ENCODE results near the gene MTERF1. TPM values are rescaled to one million over a fixed set of nuclear protein-coding genes. Genes with fewer than 3 reads are reported as not detected.

The MTERF1 gene
- total and polyA plus RNA-seq, 2 experiments from 2014 or later, result 7.1 to 9.2 TPM

DNA sequence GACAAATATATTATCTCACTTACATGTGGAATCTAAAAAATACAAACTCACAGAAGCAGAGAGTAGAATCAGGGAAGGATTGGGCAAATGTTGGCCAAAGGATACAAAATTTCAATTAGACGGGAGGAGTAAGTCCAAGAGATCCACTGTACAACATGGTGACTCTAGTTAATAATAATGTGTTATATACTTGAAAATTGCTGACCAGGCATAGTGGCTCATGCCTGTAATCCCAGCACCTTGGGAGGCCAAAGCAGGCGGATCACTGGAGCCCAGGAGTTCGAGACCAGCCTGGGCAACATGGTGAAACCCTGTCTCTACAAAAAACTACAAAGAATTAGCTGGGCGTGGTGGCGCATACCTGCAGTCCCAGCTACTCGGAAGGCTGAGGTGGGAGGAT is 16.4 kb downstream of the MTERF1 start:
- Histone ChIP-seq H2AFZ (no peak overlapping the region), H3K36me3 (ENCODE audit: low read depth) (no peaks in the 10 kb centered on the region), H3K27ac (no peak overlapping the region), H3F3A (ENCODE audit: insufficient read depth) (no peaks in the 10 kb centered on the region), H3K9ac (no peak overlapping the region), H3K4me3 (no peak overlapping the region), H3K4me2 (ENCODE audit: unreplicated experiment) (no peak overlapping the region), H3K79me2 (ENCODE audit: insufficient read depth) (no peaks in the 10 kb centered on the region; the same call in 1 of the 2 replicates), H3K27me3 (replicated peaks; ENCODE audit: insufficient read depth) (no peaks in the 10 kb centered on the region), H3K4me1 (ENCODE audit: insufficient read depth) (no peaks in the 10 kb centered on the region), H3K9me3 (ENCODE audit: low read depth) (no peaks in the 10 kb centered on the region), H3K9me2 (ENCODE audit: insufficient read depth) (no peaks in the 10 kb centered on the region), H4K20me1 (ENCODE audit: insufficient read depth) (no peaks in the 10 kb centered on the region)
- TF ChIP-seq EZH2phosphoT487 (IDR thresholded peaks at IDR 0.05; ENCODE audit: insufficient read depth, low read depth) (no peak), EZH2 (IDR thresholded peaks at IDR 0.05; ENCODE audit: insufficient read depth, poor library complexity, severe bottlenecking) (no peak)
- in situ Hi-C loops (cut with MboI), result no loop called here
- 95% methylated on average over 6 of the region's 6 CpGs for WGBS, 2 experiments (ENCODE audit: low coverage in 1 of 2, low lambda C conversion rate in 2 of 2, missing lambda C conversion rate in 2 of 2)
- no peak for DNase-seq

DNA sequence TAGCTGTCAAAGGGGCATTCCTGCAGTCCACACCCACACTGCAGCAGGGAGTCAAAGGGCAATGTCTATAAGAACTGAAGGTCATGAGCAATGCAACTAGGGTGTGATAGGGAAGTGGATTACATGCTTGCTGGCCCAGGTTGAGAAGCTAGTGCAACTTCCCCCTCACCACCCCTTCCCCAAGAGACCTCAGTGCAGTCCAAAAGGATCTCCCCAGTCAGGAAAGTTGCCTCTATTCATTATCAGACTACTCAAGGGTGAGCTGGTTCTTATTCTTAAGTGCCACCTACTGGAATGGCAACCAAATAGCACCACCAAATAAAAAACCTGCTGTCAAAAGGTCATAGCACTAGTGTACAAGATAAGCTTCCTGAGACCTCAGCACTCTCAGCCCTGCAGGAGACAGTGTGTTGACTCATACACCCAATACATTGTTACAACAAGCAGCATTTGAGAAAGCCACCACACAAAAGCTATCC is 28.2 kb downstream of the MTERF1 start:
- no peaks in the 10 kb centered on the region for H3F3A ChIP-seq (ENCODE audit: insufficient read depth)
- TF ChIP-seq EZH2 (IDR thresholded peaks at IDR 0.05; ENCODE audit: insufficient read depth, poor library complexity, severe bottlenecking), result no peak
- TF ChIP-seq EZH2phosphoT487 (IDR thresholded peaks at IDR 0.05; ENCODE audit: insufficient read depth, low read depth), result no peak
- H3K79me2 ChIP-seq (ENCODE audit: insufficient read depth), result peaks cover 13% of the 10 kb centered on the region; the same call in 1 of the 2 replicates
- no peaks in the 10 kb centered on the region for H4K20me1 ChIP-seq (ENCODE audit: insufficient read depth)
- in situ Hi-C loops (cut with MboI), result no loop called here
- H3K9me3 ChIP-seq (ENCODE audit: low read depth), result no peaks in the 10 kb centered on the region
- no peak overlapping the region for H3K9ac ChIP-seq
- no peak overlapping the region for H3K4me3 ChIP-seq
- no peaks in the 10 kb centered on the region for H3K36me3 ChIP-seq (ENCODE audit: low read depth)
- DNase-seq, result peak; percentile 31
- H3K4me2 ChIP-seq (ENCODE audit: unreplicated experiment), result no peak overlapping the region
- H3K27ac ChIP-seq, result no peak overlapping the region
- no peak overlapping the region for H2AFZ ChIP-seq
- no peaks in the 10 kb centered on the region for H3K9me2 ChIP-seq (ENCODE audit: insufficient read depth)
- no peaks in the 10 kb centered on the region for H3K27me3 ChIP-seq (replicated peaks; ENCODE audit: insufficient read depth)
- peaks cover 14% of the 10 kb centered on the region for H3K4me1 ChIP-seq (ENCODE audit: insufficient read depth)

DNA sequence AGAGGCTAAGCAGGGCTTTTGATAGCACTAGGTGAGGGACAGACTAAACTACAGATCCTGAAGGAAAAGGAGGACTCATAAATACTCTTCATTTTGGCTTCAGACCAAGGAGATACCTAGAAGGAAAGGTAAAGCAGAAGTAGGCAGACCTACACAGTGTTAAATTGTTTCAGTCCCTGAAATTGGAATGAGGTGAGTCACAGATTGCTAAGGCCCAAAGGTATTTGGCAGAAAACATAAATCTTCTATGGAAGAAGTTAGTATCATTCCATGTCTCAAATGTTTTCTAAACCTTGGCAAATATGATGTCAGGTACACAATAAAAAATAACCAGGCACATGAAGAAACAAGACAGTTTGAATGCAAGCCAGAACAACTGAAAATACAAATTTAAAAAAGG is 30.0 kb downstream of the MTERF1 start:
- Histone ChIP-seq H3K36me3 (ENCODE audit: low read depth) (no peaks in the 10 kb centered on the region), H3K9ac (no peak overlapping the region), H4K20me1 (ENCODE audit: insufficient read depth) (no peaks in the 10 kb centered on the region), H3K4me2 (ENCODE audit: unreplicated experiment) (no peak overlapping the region), H3K4me3 (no peak overlapping the region), H3K9me2 (ENCODE audit: insufficient read depth) (no peaks in the 10 kb centered on the region), H3K9me3 (ENCODE audit: low read depth) (no peaks in the 10 kb centered on the region), H3K4me1 (ENCODE audit: insufficient read depth) (peaks cover 24% of the 10 kb centered on the region), H3K27me3 (replicated peaks; ENCODE audit: insufficient read depth) (no peaks in the 10 kb centered on the region), H3F3A (ENCODE audit: insufficient read depth) (peaks cover 11% of the 10 kb centered on the region; the same call in 1 of the 2 replicates), H3K79me2 (ENCODE audit: insufficient read depth) (peaks cover 5% of the 10 kb centered on the region; the same call in 1 of the 2 replicates), H2AFZ (no peak overlapping the region), H3K27ac (no peak overlapping the region)
- in situ Hi-C loops (cut with MboI), result no loop called here
- TF ChIP-seq EZH2phosphoT487 (IDR thresholded peaks at IDR 0.05; ENCODE audit: insufficient read depth, low read depth) (no peak), EZH2 (IDR thresholded peaks at IDR 0.05; ENCODE audit: insufficient read depth, poor library complexity, severe bottlenecking) (no peak)
- peak; percentile 55 for DNase-seq

DNA sequence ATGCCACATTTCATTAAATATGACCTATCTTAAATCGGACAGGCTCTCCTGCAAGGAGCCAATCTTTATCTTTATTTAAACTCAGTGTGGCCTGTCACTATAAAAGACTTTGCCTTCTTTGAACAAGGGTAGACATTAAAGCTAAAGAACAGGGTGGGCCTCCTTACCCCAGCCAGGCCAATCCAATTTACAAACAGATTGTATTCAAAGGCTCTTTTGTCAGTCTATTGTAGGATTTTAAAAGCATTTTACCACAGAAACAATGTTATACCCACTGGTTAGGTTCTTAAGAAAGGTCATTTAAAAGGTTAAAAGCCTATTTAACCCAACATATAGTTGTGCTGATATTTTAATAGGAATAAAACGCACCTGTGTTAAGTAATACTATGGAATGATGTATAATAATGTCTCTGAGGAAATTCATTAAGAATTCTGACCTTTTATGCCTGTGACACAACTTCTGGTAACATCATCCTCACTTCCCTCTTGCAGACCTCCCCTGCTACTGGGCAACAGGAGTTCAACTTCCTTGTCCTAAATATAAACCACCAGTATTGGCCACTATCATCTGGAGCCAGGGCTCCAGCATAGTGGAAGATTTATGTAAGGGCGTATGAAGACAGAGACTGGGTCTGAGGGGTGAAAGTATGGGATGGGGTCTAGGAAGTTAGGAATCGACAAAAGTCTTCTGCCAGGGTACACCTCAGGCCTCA is 32.5 kb downstream of the MTERF1 start:
- Histone ChIP-seq H3K27me3 (replicated peaks; ENCODE audit: insufficient read depth) (no peaks in the 10 kb centered on the region), H3K4me3 (no peak overlapping the region), H3K9me3 (ENCODE audit: low read depth) (no peaks in the 10 kb centered on the region), H2AFZ (no peak overlapping the region), H3K36me3 (ENCODE audit: low read depth) (no peaks in the 10 kb centered on the region), H3K4me1 (ENCODE audit: insufficient read depth) (peaks cover 24% of the 10 kb centered on the region), H3K9me2 (ENCODE audit: insufficient read depth) (no peaks in the 10 kb centered on the region), H3K4me2 (ENCODE audit: unreplicated experiment) (no peak overlapping the region), H4K20me1 (ENCODE audit: insufficient read depth) (no peaks in the 10 kb centered on the region), H3K27ac (no peak overlapping the region), H3K79me2 (ENCODE audit: insufficient read depth) (no peaks in the 10 kb centered on the region), H3K9ac (no peak overlapping the region), H3F3A (ENCODE audit: insufficient read depth) (peaks cover 11% of the 10 kb centered on the region; the same call in 1 of the 2 replicates)
- TF ChIP-seq EZH2 (IDR thresholded peaks at IDR 0.05; ENCODE audit: insufficient read depth, poor library complexity, severe bottlenecking) (no peak), EZH2phosphoT487 (IDR thresholded peaks at IDR 0.05; ENCODE audit: insufficient read depth, low read depth) (no peak)
- no peak for DNase-seq
- WGBS, 2 experiments (ENCODE audit: low coverage in 1 of 2, low lambda C conversion rate in 2 of 2, missing lambda C conversion rate in 2 of 2), result 88 to 91% methylated on average over 4 of the region's 4 CpGs
- in situ Hi-C loops (cut with MboI), result no loop called here

All from GM23248 (cell line).